Activated CD4-positive, alpha-beta T cell treated with anti-CD3 and anti-CD28 coated beads for 36 hours (primary cell): ENCODE measurements around the gene MRFAP1. TPM values are rescaled to one million over a fixed set of nuclear protein-coding genes. Genes with fewer than 3 reads are reported as not detected.
"Not testable (repeated sequence)": the region's sequence is repeated elsewhere in the genome, so short reads cannot be mapped to it uniquely, and the experiment has no call there.

Experiments
- ATAC-seq: fragments of 200-7000 bp; cut with Tn5 transposase; one replicate; pipeline ENCODE4 v1.10.0; 2021; ENCODE audit warnings: mild to moderate bottlenecking, moderate library complexity
- CTCF ChIA-PET: fragments of 350-600 bp; sonication (Branson Sonifier 250); formaldehyde crosslinking; loops from one replicate; lab custom pipeline; 2021; ENCODE audit warnings: antibody characterized with exemption; lab: Charles Lee
- POLR2A ChIA-PET: fragments of 350-600 bp; sonication (Branson Sonifier 250); formaldehyde crosslinking; loops from one replicate; lab custom pipeline; 2021; ENCODE audit warnings: antibody characterized with exemption, inconsistent platforms; lab: Charles Lee
- DNase-seq: peaks from one replicate; pipeline ENCODE4 v3.0.0-alpha.2; 2020
- H3K27ac Mint-ChIP-seq: one replicate; pipeline ENCODE4 v1.8.0; 2021; ENCODE audit warnings: mixed read lengths
- H3K27me3 Mint-ChIP-seq: one replicate; pipeline ENCODE4 v1.8.0; 2021; ENCODE audit warnings: mixed read lengths
- H3K36me3 Mint-ChIP-seq: one replicate; pipeline ENCODE4 v1.8.0; 2021; ENCODE audit warnings: low read depth, mixed read lengths
- H3K4me1 Mint-ChIP-seq: one replicate; pipeline ENCODE4 v1.8.0; 2021; ENCODE audit warnings: mixed read lengths
- H3K4me3 Mint-ChIP-seq: one replicate; pipeline ENCODE4 v1.8.0; 2021; ENCODE audit warnings: mild to moderate bottlenecking, moderate library complexity, mixed read lengths
- H3K9me3 Mint-ChIP-seq: one replicate; pipeline ENCODE4 v1.8.0; 2021; ENCODE audit warnings: low read depth, mixed read lengths
- intact Hi-C, 2 experiments: fragments of 100-400 bp; cut with DNase I in 1 of 2; cut with micrococcal nuclease in 1 of 2; formaldehyde crosslinking; loops; one replicate each; pipeline versions ENCODE4 v1.14.2 to v1.15.1; 2022 to 2024; cut with DNase I, micrococcal nuclease
- total RNA-seq, 2 experiments: library from RNA; stranded (reverse); gene quantifications; one replicate each; pipeline ENCODE4 v1.2.3, GENCODE V29; 2021

MRFAP1 gene
- total RNA-seq, 2 experiments from 2014 or later = 66.8 to 122 TPM

DNA sequence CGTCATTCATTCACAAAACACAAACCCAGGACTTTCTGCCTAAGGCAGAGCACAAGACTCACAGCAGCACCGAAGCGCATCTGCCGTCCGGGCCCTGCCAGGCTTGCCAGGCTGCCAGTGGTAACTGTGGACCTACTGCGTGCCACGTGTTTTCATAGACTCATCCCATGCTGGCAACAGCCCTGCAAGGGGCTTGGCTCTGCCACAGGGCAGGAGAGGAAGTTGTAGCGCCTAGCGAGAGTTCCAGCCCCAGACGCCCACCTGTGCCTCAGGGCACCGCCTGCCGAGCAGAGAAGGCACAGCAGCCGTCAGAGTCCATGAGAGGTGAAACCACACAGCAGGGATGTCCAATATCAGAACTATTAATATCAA lies 18.9 kb upstream of the MRFAP1 start:
- Mint-ChIP-seq H3K4me3 (no peak overlapping the region), H3K36me3 (peaks cover 20% of the 10 kb centered on the region), H3K9me3 (no peaks in the 10 kb centered on the region), H3K27me3 (no peaks in the 10 kb centered on the region), H3K4me1 (no peaks in the 10 kb centered on the region), H3K27ac (no peak overlapping the region)
- intact Hi-C loops = no loop called here
- DNase-seq = no peak
- ChIA-PET CTCF (no interaction called here), POLR2A (no interaction called here)
- no peak for ATAC-seq

DNA sequence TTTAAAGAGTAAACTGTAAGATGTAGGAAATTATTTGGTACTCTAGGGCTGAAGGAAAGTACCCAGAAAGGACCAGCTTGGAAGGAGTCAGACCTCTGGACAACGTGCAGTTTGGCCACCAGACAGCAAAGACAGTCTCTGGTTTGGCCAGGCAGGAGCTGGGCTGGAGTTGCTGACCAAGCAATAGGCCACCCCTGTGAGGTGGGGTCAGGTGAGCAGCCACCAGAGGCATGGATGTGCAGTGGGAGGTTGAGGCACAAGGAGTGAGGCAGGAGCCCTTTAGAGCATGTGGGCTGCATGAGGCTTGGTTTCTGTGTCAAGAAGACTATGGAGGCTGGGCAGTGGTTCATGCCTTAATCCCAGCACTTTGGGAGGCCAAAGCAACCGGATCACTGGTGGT lies 17.7 kb upstream of the MRFAP1 start:
- H3K27ac Mint-ChIP-seq = no peak overlapping the region
- DNase-seq = no peak
- no peak for ATAC-seq
- no peaks in the 10 kb centered on the region for H3K9me3 Mint-ChIP-seq
- POLR2A ChIA-PET = no interaction called here
- H3K27me3 Mint-ChIP-seq = no peaks in the 10 kb centered on the region
- intact Hi-C loops = no loop called here
- no peaks in the 10 kb centered on the region for H3K4me1 Mint-ChIP-seq
- H3K36me3 Mint-ChIP-seq = peaks cover 11% of the 10 kb centered on the region
- CTCF ChIA-PET = no interaction called here
- H3K4me3 Mint-ChIP-seq = no peak overlapping the region

DNA sequence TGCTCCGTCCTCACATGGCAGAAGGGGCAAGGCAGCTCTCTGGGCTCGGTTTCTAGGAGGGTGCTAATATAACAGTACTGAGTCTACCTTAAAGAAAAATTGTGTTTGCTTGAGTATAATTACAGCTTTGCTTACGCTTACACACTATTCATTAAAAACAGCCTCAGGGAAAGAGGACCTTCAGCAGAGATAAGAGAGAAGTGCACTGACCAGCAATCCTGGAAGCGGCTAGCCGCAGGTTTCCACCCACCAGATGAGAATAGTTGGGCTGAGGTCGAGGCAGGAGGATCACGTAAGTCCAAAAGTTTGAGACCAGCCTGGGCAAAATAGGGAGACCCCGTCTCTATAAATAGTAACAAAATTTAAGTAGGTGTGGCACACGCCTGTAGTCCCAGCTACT lies 15.2 kb upstream of the MRFAP1 start:
- H3K36me3 Mint-ChIP-seq = peaks cover 6% of the 10 kb centered on the region
- H3K4me3 Mint-ChIP-seq = no peak overlapping the region
- ChIA-PET POLR2A (no interaction called here), CTCF (interaction anchor here (0.8 kb wide), 1 partner anchor 12 kb away, joined by 5 read pairs; no protein-coding TSS in a partner anchor)
- DNase-seq (no peak), ATAC-seq (no peak)
- H3K9me3 Mint-ChIP-seq = no peaks in the 10 kb centered on the region
- H3K27ac Mint-ChIP-seq = no peak overlapping the region
- H3K27me3 Mint-ChIP-seq = no peaks in the 10 kb centered on the region
- H3K4me1 Mint-ChIP-seq = no peaks in the 10 kb centered on the region
- intact Hi-C loops = no loop called here

DNA sequence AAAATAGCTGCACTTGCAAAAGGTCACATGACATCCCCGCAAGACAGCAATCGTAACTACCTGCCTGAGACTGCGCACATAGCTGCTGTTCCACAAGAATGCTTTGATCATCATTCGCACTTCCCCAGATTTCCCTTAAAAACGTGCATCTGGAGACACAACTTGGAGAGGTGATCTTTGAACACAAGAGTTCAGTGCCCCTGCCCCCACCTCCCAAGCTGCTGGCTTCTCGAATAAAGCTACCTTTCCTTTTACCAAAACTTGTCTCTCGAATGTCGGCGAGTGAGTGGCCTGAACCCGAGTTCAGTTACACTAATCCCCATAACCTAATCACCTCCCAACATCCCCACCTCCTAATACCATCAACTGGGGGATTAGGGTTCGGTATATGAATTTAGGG lies 14.4 kb upstream of the MRFAP1 start:
- no peak overlapping the region for H3K4me3 Mint-ChIP-seq
- H3K9me3 Mint-ChIP-seq = no peaks in the 10 kb centered on the region
- peaks cover 5% of the 10 kb centered on the region for H3K36me3 Mint-ChIP-seq
- no peak for ATAC-seq
- DNase-seq = no peak
- intact Hi-C loops = no loop called here
- POLR2A ChIA-PET = no interaction called here
- H3K27ac Mint-ChIP-seq = no peak overlapping the region
- CTCF ChIA-PET = interaction anchor here (0.8 kb wide), 1 partner anchor 13 kb away, joined by 5 read pairs; no protein-coding TSS in a partner anchor
- H3K4me1 Mint-ChIP-seq = no peaks in the 10 kb centered on the region
- no peaks in the 10 kb centered on the region for H3K27me3 Mint-ChIP-seq

DNA sequence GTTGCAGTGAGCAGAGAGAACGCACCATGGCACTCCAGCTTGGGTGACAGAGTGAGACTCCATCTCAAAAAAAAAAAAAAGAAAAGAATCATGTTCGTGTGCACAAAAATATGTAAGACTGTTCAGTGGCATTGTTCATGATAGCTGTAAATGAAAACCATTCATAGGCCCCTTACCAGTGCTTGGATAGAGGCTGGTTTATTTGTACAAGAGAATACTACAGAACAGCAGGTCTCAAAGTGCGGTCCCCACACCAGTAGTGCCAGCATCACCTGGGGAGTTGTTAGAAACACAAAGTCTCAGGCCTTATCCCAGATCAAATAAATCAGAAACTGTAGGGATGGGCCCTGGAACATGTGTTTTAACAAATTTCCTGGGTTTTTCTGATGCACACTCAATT lies 12.7 kb upstream of the MRFAP1 start:
- CTCF ChIA-PET = no interaction called here
- no peaks in the 10 kb centered on the region for H3K9me3 Mint-ChIP-seq
- POLR2A ChIA-PET = no interaction called here
- no peak for ATAC-seq
- DNase-seq = no peak
- no peaks in the 10 kb centered on the region for H3K27me3 Mint-ChIP-seq
- H3K4me3 Mint-ChIP-seq = no peak overlapping the region
- no peaks in the 10 kb centered on the region for H3K36me3 Mint-ChIP-seq
- no peak overlapping the region for H3K27ac Mint-ChIP-seq
- intact Hi-C loops = no loop called here
- H3K4me1 Mint-ChIP-seq = no peaks in the 10 kb centered on the region

DNA sequence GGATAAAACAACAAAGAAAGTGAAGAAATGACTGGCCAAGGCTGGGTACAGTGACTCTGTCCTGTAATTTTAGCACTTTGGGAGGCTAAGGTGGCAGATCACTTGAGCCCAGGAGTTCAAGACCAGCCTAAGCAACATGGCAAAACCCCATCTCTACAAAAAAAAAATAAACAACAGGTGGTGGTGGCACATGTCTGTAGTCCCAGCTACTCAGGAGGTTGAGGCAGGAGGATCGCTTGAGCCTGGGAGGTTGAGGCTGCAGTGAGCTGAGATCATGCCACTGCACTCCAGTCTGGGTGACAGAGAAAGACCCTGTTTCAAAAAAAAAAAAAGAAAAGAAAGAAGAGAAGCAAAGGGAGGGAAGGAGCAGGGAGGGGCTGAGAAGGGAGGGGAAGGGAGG lies 12.0 kb upstream of the MRFAP1 start:
- DNase-seq, H3K36me3 Mint-ChIP-seq, H3K4me3 Mint-ChIP-seq, POLR2A ChIA-PET, H3K27me3 Mint-ChIP-seq, H3K9me3 Mint-ChIP-seq, H3K27ac Mint-ChIP-seq, ATAC-seq, H3K4me1 Mint-ChIP-seq, intact Hi-C loops: not testable (repeated sequence)
- CTCF ChIA-PET = interaction anchor here (0.8 kb wide), 1 partner anchor 31 kb away, joined by 3 read pairs; no protein-coding TSS in a partner anchor

DNA sequence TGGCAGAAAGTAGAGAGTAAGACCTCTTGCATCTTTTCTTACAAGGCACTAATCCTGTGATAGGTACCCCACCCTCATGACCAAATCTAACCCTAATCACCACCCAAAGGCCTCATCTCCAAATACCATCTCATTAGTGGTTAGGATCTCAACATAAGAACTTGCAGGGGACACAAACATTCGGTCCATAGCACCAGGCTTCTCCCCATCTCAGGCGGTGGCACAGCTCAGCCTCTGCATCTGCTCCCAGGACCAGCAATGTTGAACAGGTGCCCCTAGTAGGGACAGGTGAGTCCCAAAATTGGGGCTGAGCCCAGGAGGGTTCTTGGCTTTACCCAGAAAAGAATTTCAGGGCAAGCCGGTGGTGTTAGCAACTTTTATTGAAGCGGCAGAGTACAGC lies 8.4 kb upstream of the MRFAP1 start:
- H3K4me1 Mint-ChIP-seq = peaks cover 3% of the 10 kb centered on the region
- H3K9me3 Mint-ChIP-seq = no peaks in the 10 kb centered on the region
- H3K27me3 Mint-ChIP-seq = no peaks in the 10 kb centered on the region
- intact Hi-C loops = no loop called here
- H3K36me3 Mint-ChIP-seq = no peaks in the 10 kb centered on the region
- H3K27ac Mint-ChIP-seq = no peak overlapping the region
- no peak overlapping the region for H3K4me3 Mint-ChIP-seq
- ATAC-seq = no peak
- CTCF ChIA-PET = no interaction called here
- POLR2A ChIA-PET = interaction anchor here (0.7 kb wide), 1 partner anchor 13 kb away, joined by 4 read pairs; no protein-coding TSS in a partner anchor
- no peak for DNase-seq

DNA sequence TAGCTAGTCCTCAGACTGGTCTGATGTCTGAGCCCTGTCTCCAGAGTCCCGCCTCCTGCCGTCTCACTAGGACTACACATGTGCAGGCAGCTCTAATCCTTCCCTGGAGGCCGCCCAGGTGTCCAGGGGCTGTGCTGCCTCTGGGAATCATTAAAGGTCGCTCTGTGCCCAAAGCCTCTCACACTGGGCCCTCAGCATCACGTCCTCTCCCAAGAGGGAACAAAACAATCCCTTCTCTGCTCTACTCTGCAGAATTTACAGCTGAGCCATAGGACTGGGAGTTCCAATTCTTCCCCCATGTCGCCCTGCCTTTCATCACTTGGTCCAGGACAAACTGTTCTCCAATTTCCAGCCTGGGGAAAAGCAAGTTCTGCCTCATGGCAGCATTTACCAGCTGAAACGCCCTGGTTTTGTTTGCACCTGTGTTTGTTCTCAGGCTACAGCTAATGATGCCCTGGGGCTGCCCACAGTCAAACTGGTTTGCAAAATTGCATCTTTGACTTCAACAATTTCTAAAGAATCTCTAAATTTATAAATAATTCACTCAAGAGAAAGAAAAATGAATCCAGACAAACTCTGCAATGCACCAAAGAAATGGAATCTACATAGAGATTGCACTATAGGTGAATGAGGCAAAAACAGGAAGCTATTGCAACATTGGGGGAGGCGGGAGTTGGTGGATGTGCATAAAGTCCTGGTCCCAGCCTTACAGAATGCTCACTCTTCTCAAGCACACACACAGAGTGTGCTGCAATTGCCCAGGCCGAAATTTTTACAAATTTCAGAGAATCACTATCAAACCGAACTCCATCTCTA lies 7.2 kb upstream of the MRFAP1 start:
- DNase-seq (peak; percentile 36), ATAC-seq (peak; percentile 65)
- Mint-ChIP-seq H3K4me1 (peaks cover 3% of the 10 kb centered on the region), H3K36me3 (no peaks in the 10 kb centered on the region), H3K27me3 (no peaks in the 10 kb centered on the region), H3K4me3 (no peak overlapping the region), H3K9me3 (no peaks in the 10 kb centered on the region), H3K27ac (peak overlapping the region; percentile 19)
- CTCF ChIA-PET = interaction anchor here (0.6 kb wide), 1 partner anchor 66 kb away, joined by 3 read pairs; no protein-coding TSS in a partner anchor
- POLR2A ChIA-PET = no interaction called here
- intact Hi-C loops = no loop called here

DNA sequence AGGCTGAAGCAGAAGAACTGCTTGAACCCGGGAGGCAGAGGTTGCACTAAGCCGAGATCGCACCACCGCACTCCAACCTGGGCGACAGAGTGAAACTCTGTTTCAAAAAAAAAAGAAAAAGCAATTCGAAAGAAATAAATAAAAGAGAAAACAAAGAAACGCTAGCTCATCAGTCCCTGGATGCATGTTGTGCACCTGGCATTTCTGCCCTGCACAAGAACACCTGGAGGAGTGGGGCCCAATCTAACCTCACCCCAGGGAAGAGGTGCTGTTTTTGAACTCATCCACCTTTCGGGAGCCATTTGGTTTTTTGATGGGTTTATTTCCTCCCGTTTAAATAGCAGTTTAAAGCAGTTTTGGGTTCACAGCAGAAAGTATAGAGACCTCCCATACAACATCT lies 5.7 kb upstream of the MRFAP1 start:
- no peaks in the 10 kb centered on the region for H3K36me3 Mint-ChIP-seq
- no peaks in the 10 kb centered on the region for H3K9me3 Mint-ChIP-seq
- DNase-seq (no peak), ATAC-seq (no peak)
- ChIA-PET POLR2A (no interaction called here), CTCF (no interaction called here)
- peaks cover 3% of the 10 kb centered on the region for H3K4me1 Mint-ChIP-seq
- H3K4me3 Mint-ChIP-seq = no peak overlapping the region
- intact Hi-C loops = no loop called here
- no peaks in the 10 kb centered on the region for H3K27me3 Mint-ChIP-seq
- no peak overlapping the region for H3K27ac Mint-ChIP-seq

DNA sequence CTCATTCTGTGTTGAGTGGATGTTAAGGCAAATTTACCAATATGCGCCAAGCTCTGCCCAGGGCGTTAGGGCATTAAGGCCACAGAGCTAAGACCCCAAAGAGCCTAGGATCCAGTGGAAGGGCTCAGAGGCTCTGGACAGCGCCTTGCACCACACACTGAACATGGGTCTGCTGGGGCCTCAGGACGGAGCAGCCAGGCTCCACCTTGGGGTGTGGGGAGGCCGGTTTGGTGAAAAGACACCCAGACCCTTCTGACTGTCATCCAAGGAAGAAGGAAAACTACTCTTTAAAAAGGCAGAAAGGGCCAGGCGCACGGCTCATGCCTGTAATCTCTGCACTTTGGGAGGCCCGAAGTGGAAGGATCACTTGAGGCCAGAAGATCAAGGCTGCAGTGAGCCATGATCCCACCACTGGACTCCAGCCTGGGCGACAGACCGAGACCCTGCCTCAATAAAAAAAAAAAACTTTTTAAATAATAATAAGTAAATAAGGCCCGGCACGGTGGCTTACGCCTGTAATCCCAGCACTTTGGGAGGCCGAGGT lies 1.3 kb upstream of the MRFAP1 start:
- no peak for DNase-seq
- ChIA-PET CTCF (interaction anchor here (0.7 to 1.3 kb wide), 3 partner anchors 36 to 76 kb away, joined by 3 read pairs; partner anchors contain the start of gene BLOC1S4), POLR2A (no interaction called here)
- Mint-ChIP-seq H3K27me3 (no peaks in the 10 kb centered on the region), H3K4me3 (no peak overlapping the region), H3K9me3 (no peaks in the 10 kb centered on the region), H3K36me3 (peaks cover 30% of the 10 kb centered on the region), H3K4me1 (peaks cover 24% of the 10 kb centered on the region), H3K27ac (no peak overlapping the region)
- intact Hi-C loops = no loop called here
- ATAC-seq = no peak

DNA sequence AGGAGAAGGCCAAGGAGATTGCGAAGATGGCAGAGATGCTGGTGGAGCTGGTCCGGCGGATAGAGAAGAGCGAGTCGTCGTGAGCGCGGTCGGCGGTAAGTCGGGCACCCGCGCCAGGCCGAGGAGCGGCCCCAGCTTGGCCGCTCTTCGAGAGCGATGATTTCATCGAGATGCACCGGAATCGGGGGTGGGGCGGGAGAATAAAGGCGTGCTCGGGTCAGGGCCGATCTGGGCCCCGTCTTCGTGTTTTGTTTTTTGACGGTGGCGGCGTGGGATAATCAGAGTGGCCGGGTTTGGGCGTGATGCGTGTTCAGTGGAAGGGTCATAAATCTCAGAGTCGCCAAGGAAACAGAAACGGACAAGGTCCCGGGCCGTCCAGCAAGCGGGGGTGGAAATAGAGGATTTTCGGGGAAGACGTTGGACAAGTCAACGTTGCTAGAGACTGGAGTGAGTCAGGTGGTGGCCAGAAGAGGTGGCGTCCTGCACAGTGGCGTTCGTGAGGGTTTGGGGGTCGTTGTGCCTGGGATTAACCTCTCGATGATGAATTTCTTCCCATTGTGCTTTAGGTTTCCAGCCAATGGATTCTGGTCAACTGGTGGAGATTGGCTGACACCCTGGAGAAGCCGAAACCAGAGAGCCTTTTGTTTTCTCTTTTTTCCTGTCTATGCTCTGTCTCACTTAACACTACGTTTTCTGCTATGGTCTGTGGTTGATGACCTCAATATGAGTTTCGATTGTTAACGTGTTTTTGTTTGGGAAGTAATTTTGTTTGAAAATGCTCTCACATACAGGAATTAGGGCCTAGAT lies 882 bp downstream of the MRFAP1 start:
- DNase-seq (peak; percentile 68), ATAC-seq (peak; percentile 63)
- intact Hi-C loops = loop anchor here in 1 of 2 experiments (2.0 kb wide), 1 partner anchor 345 kb away; no protein-coding TSS in a partner anchor
- CTCF ChIA-PET = interaction anchor here (0.6 to 2.5 kb wide), 10 partner anchors 12 to 427 kb away, joined by 3 to 7 read pairs (median 6); partner anchors contain the start of genes GRPEL1 and MRFAP1L1
- Mint-ChIP-seq H3K27ac (peak overlapping the region; percentile 100), H3K9me3 (no peaks in the 10 kb centered on the region), H3K4me1 (peaks cover 27% of the 10 kb centered on the region), H3K36me3 (peaks cover 30% of the 10 kb centered on the region), H3K27me3 (no peaks in the 10 kb centered on the region), H3K4me3 (peak overlapping the region; percentile 96)
- POLR2A ChIA-PET = interaction anchor here (1.1 to 2.7 kb wide), 4 partner anchors 33 to 75 kb away, joined by 3 to 27 read pairs (median 10); partner anchors contain the start of genes BLOC1S4 and MRFAP1L1
